ENCODE data around the gene PNPLA7. TPM values are rescaled to one million over a fixed set of nuclear protein-coding genes. Genes with fewer than 3 reads are reported as not detected.
A peak's percentile ranks its signal among the peaks of the same experiment; 100 is the strongest.

Gene PNPLA7
- total RNA-seq, 4 donors from 2014 or later: 4.5 to 10.5 (median 9.4) TPM

DNA sequence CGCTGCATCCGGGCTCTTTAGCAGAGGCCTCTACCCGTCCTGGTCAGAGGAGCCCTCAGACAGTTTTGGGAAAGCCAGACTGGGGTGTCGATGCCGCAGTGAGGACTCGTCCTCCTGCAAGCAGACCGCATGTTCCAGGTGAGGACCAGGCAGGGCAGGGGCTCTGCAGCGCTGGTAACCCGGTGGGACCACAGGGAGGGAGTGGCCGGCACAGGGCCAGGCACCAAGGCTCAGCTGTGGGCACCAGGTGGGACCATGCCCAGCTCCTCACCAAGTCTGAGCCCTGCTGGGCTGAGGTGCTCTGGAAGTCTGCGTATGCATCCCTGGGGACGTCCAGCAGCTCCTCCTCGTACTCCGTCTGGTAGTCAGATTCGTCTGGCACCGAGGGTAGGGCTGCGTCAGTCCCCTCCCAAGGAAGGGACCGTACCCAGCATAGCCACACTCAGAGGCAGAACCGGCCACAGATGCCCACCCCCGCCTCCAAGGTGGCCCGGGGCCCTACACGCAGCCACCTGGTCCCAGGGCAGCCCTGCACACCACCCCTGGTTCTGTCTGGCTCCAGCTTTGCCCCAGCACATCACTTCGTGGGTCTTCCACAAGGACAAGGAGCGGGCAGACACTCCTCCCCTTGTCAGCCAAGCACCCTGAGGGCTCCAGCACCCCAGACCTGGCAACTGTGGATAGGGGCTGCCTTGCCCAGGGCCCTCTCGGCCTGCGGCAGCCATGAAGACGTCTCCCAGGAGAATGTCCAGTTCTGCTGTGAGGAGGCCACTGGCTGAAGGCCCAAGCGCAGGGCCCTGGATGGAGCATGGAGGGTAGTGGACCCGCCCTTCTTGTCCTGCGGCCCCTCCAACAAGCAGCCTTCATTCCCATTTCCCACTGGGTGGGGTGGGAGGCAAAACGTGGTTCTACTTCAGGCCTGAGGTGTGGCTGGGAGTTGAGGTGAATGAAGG is 89.6 kb downstream of the PNPLA7 start:
- peaks cover 10 to 11% of the 10 kb centered on the region in 2 donors for H3K4me1 ChIP-seq
- H3K4me3 ChIP-seq: no peak overlapping the region
- H3K9me3 ChIP-seq: no peaks in the 10 kb centered on the region
- no peak overlapping the region for H3K27ac ChIP-seq
- intact Hi-C loops (cut with DNase I; ENCODE audit: low total_unique reads): no loop called here
- DNase-seq: peak in 1 of 2 donors; percentile 16
- in situ Hi-C loops (cut with MboI; ENCODE audit: low sequenced_read_pairs in 4 of 4): no loop called here
- ATAC-seq: no peak
- H3K27me3 ChIP-seq: no peaks in the 10 kb centered on the region
- TF ChIP-seq POLR2A (IDR thresholded peaks at IDR 0.05): no peak
- TF ChIP-seq, protein P1, sequence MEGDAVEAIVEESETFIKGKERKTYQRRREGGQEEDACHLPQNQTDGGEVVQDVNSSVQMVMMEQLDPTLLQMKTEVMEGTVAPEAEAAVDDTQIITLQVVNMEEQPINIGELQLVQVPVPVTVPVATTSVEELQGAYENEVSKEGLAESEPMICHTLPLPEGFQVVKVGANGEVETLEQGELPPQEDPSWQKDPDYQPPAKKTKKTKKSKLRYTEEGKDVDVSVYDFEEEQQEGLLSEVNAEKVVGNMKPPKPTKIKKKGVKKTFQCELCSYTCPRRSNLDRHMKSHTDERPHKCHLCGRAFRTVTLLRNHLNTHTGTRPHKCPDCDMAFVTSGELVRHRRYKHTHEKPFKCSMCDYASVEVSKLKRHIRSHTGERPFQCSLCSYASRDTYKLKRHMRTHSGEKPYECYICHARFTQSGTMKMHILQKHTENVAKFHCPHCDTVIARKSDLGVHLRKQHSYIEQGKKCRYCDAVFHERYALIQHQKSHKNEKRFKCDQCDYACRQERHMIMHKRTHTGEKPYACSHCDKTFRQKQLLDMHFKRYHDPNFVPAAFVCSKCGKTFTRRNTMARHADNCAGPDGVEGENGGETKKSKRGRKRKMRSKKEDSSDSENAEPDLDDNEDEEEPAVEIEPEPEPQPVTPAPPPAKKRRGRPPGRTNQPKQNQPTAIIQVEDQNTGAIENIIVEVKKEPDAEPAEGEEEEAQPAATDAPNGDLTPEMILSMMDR (IDR thresholded peaks at IDR 0.05 in 4 of 5, conservative IDR thresholded peaks at IDR 0.05 in 1 of 5): no peak
- peaks cover 0 to 15% of the 10 kb centered on the region in 2 donors for H3K36me3 ChIP-seq

DNA sequence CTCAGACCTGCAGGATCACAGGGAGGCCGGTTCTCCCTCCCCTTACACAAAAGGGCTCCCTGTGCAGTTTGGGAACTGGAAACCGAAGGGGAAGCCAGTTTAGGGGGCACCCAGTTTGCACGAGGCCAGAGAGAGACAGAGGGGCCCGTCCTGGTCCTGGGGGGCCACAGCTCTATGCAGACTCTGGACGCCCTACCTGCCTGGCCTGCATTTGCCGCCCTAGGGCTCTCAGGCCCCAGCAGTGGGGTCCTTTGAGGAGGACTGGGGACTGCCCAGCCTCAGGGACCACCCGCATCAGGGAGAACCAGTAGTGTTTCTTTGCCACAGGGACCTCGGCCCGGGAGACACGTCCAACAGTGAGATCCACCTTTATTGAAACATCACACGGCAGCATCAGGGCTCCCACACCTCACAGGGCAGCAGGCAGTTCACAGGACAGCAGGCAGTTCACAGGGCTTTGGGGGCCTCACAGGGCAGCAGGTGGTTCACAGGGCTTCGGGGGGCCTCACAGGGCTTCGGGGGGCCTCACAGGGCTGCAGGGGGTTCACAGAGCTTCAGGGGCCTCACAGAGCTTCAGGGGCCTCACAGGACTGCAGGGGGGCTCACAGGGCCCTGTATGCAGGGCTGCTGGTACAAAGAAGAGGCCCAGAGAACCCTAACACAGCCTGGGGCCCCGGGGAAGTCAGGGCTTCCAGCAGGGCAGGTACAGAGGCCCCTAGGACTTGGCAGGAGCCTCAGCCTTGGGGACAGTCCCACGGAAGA is 90.4 kb downstream of the PNPLA7 start:
- Histone ChIP-seq H3K9me3 (no peaks in the 10 kb centered on the region), H3K27ac (peak overlapping the region; percentile 30 to 72 (median 66)), H3K36me3 (peaks cover 0 to 17% of the 10 kb centered on the region in 2 donors), H3K27me3 (no peaks in the 10 kb centered on the region), H3K4me1 (peaks cover 10 to 11% of the 10 kb centered on the region in 2 donors), H3K4me3 (peak overlapping the region; percentile 40 to 61 (median 50))
- in situ Hi-C loops (cut with MboI; ENCODE audit: low sequenced_read_pairs in 4 of 4) (no loop called here), intact Hi-C loops (cut with DNase I; ENCODE audit: low total_unique reads) (loop anchor here (1.0 kb wide), 1 partner anchor 36 kb away; the partner anchor contains the start of genes EXD3 and NOXA1)
- DNase-seq (peak in 1 of 2 donors; percentile 13), ATAC-seq (peak in 1 of 2 donors; percentile 23)
- TF ChIP-seq, protein P1 (IDR thresholded peaks at IDR 0.05 in 4 of 5, conservative IDR thresholded peaks at IDR 0.05 in 1 of 5): no peak

DNA sequence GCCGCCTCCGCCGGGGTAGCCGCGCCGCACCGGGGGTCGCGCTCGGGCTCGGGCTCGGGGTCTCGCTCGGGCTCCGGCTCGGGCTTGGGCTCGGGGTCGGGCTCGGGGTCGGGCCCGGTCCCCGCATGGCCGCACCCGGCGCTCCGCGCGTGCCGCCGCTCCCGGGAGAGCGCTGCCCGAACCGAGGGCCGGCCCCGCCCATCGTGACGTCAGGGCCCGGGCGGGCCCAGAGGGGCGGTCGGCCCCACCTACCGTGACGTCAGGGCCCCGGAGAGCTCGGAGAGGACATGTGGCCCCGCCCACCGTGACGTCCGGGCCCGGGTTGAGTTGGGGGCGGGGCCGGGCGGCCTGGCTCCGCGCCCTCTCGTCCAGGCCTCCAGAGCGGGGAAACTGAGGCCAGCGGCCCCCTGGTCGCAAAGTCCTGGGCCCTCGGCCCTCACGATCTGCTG is 91.0 kb downstream of the PNPLA7 start, which contains the start of gene NSMF:
NSMF (minus strand) TSS at position 183 of the 449 bp plus-strand sequence. CDS start 232 bp downstream, outside the sequence.
- H3K27ac ChIP-seq: peak within 1 kb of the TSS; percentile 41 to 72 (median 66)
- H3K9me3 ChIP-seq: no peaks in the 10 kb centered on the region
- peak within 1 kb of the TSS; percentile 51 to 63 (median 54) for H3K4me3 ChIP-seq
- DNase-seq (peak; percentile 84 to 88), ATAC-seq (peak; percentile 89 to 90)
- TF ChIP-seq POLR2A (IDR thresholded peaks at IDR 0.05): peak; percentile 75 to 80
- TF ChIP-seq, protein P1 (IDR thresholded peaks at IDR 0.05 in 4 of 5, conservative IDR thresholded peaks at IDR 0.05 in 1 of 5): no peak
- intact Hi-C loops (cut with DNase I; ENCODE audit: low total_unique reads) (loop anchor here (1.0 kb wide), 1 partner anchor 36 kb away; the partner anchor contains the start of genes EXD3 and NOXA1), in situ Hi-C loops (cut with MboI; ENCODE audit: low sequenced_read_pairs in 4 of 4) (no loop called here)
- H3K27me3 ChIP-seq: no peaks in the 10 kb centered on the region
- H3K36me3 ChIP-seq: peaks cover 0 to 17% of the 10 kb centered on the region in 2 donors
- H3K4me1 ChIP-seq: peaks cover 10 to 11% of the 10 kb centered on the region in 2 donors

All from gastrocnemius medialis (tissue), 4 donors.